Thyroid gland (tissue), 4 donors: ENCODE data around the gene ATXN1L. TPM values are rescaled to one million over a fixed set of nuclear protein-coding genes. Genes with fewer than 3 reads are reported as not detected.
"Not testable (repeated sequence)": the region's sequence is repeated elsewhere in the genome, so short reads cannot be mapped to it uniquely, and the experiment has no call there.

Source experiments
- DNase-seq, 2 donors: peaks; one replicate each; pipeline ENCODE4 v3.0.0-alpha.2; 2019
- H3K27ac ChIP-seq, 3 donors: fragments of 200-600 bp; sonication (generic); 1 replicate in 2 of 3; 2 replicates in 1 of 3; pipeline ENCODE4 v1.5.1; 2016 to 2019; ENCODE audit warnings: mild to moderate bottlenecking in 1 of 3, moderate library complexity in 1 of 3
- H3K27me3 ChIP-seq: fragments of 200-600 bp; sonication (generic); one replicate; pipeline ENCODE4 v1.5.1; 2019
- H3K36me3 ChIP-seq, 2 donors: fragments of 200-600 bp; sonication (generic); one replicate each; pipeline ENCODE4 v1.5.1; 2016 to 2019
- H3K4me1 ChIP-seq, 2 donors: fragments of 200-600 bp; sonication (generic); one replicate each; pipeline ENCODE4 v1.5.1; 2017 to 2019
- H3K4me3 ChIP-seq, 3 donors: fragments of 200-600 bp; sonication (generic); replicated peaks in 1 of 3; 1 replicate in 2 of 3; 2 replicates in 1 of 3; pipeline ENCODE4 v1.5.1; 2016; ENCODE audit warnings: mild to moderate bottlenecking in 1 of 3
- H3K9me3 ChIP-seq: fragments of 200-600 bp; sonication (generic); one replicate; pipeline ENCODE4 v1.5.1; 2017
- POLR2A ChIP-seq, 2 donors: fragments of 450-650 bp; IDR thresholded peaks; one replicate each; pipeline ENCODE4 v1.6.1; 2017; ENCODE audit warnings: antibody characterized with exemption in 2 of 2, mild to moderate bottlenecking in 2 of 2, moderate library complexity in 1 of 2
- WGBS, 2 donors: methylation state at CpG; one replicate each; pipeline ENCODE4 v1.1.5; 2017; 5-methylcytosine and 5-hydroxymethylcytosine counted together
- intact Hi-C: fragments of 100-400 bp; cut with DNase I; formaldehyde crosslinking; loops from one replicate; pipeline ENCODE4 v1.15.1; 2023
- total RNA-seq, 4 donors: library from RNA; depleted of rRNA; stranded (reverse); fragments of >200 nt; gene quantifications; one replicate each; pipeline ENCODE4 v1.2.3, GENCODE V29; 2016
- TF ChIP-seq, protein P1 (sequence below), 6 experiments: fragments of 200-600 bp in 3 of 6; fragments of 450-650 bp in 3 of 6; sonication (generic) in 3 of 6; IDR thresholded peaks; one replicate each; pipeline ENCODE4 v1.5.1; 2016 to 2019; ENCODE audit warnings: antibody characterized with exemption in 6 of 6, mild to moderate bottlenecking in 2 of 6, inconsistent platforms in 1 of 6, moderate library complexity in 1 of 6

The ATXN1L gene
- total RNA-seq, 4 donors from 2014 or later: 23.2 to 39.4 (median 27.1) TPM

DNA sequence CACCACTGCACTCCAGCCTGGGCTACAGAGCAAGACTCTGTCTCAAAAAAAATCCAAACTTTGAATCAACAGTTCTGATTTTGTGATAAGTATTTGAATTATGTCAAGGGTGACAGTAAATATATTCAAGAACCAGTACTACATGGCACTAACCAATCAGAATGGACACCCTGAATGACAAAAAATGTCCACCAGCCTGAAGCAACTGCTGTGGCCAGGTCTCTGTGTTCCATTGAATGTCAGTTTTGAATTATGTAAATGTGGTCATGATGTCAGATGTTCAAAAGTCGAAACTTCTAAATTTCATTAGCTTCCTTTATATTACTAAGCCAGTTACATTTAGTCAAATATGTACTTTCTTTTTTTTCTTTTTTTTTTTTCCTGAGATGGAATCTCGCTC lies 15.4 kb upstream of the ATXN1L start:
- no peak overlapping the region for H3K4me3 ChIP-seq
- 87 to 88% methylated on average over 2 of the region's 2 CpGs for WGBS, 2 donors
- intact Hi-C loops: no loop called here
- H3K27ac ChIP-seq: no peak overlapping the region
- TF ChIP-seq POLR2A (IDR thresholded peaks at IDR 0.05): no peak
- TF ChIP-seq, protein P1, sequence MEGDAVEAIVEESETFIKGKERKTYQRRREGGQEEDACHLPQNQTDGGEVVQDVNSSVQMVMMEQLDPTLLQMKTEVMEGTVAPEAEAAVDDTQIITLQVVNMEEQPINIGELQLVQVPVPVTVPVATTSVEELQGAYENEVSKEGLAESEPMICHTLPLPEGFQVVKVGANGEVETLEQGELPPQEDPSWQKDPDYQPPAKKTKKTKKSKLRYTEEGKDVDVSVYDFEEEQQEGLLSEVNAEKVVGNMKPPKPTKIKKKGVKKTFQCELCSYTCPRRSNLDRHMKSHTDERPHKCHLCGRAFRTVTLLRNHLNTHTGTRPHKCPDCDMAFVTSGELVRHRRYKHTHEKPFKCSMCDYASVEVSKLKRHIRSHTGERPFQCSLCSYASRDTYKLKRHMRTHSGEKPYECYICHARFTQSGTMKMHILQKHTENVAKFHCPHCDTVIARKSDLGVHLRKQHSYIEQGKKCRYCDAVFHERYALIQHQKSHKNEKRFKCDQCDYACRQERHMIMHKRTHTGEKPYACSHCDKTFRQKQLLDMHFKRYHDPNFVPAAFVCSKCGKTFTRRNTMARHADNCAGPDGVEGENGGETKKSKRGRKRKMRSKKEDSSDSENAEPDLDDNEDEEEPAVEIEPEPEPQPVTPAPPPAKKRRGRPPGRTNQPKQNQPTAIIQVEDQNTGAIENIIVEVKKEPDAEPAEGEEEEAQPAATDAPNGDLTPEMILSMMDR (IDR thresholded peaks at IDR 0.05): no peak
- no peaks in the 10 kb centered on the region for H3K27me3 ChIP-seq
- H3K4me1 ChIP-seq: no peaks in the 10 kb centered on the region
- no peaks in the 10 kb centered on the region for H3K9me3 ChIP-seq
- H3K36me3 ChIP-seq: no peaks in the 10 kb centered on the region
- no peak for DNase-seq

DNA sequence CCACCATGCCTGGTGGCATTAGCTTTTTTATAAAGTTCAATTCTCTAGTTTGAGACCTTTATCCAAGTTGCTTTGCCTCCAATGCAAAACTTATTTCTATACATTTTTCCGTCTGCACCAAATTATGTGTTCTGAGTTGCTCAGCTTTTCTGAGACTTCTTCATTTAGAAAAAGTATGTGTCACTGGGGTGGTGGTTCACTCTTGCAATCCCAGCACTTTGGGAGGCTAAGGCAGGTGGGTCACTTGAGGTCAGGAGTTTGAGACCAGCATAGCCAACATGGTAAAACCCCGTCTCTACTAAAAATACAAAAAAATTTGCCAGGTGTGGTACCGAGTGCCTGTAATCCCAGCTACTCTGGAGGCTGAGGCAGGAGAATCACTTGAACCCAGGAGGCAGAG lies 14.1 kb upstream of the ATXN1L start:
- H3K9me3 ChIP-seq, H3K36me3 ChIP-seq, DNase-seq, H3K27me3 ChIP-seq, H3K27ac ChIP-seq, H3K4me3 ChIP-seq, intact Hi-C loops, H3K4me1 ChIP-seq: not testable (repeated sequence)
- 89 to 93% methylated on average over 3 of the region's 3 CpGs for WGBS, 2 donors

DNA sequence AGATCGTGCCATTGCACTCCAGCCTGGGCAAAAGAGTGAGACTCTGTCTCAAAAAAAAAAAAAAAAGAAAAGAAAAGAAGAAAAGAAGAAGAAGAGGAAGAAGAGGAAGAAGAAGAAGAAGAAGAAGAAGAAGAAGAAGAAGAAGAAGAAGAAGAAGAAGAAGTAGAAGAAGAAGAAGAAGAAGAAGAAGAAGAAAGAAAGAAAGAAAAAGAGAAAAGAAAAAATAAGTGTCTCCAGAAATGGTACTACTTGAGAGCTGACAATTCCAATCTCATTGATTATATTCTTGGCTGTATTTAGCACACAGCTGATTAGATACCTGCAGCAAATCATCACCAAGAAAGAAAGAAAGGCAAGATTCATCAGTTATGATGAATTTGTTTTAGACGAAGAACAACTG lies 13.7 kb upstream of the ATXN1L start:
- H3K27me3 ChIP-seq, H3K27ac ChIP-seq, H3K9me3 ChIP-seq, H3K4me1 ChIP-seq, intact Hi-C loops, DNase-seq, H3K36me3 ChIP-seq, H3K4me3 ChIP-seq: not testable (repeated sequence)
- WGBS, 2 donors: 89 to 93% methylated on average over 2 of the region's 2 CpGs

DNA sequence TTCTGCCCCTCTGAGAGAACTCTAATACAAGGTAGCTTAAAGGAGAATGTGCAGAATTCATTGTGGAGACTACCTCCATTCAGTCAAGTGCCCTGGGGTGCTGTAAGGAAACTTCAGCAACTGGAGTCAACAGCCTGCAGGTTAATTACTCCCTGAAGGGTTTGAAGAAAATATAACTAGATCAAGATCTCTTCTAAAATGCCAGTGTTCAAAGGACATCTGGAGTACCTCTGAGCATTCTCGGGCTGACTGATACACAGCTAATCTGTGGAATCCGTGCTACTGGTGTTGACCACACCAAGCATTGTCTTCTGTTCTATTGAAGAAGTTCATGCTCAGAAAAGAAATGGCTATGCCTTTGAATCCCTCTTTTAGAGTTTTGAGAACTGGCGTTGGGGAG lies 11.5 kb upstream of the ATXN1L start:
- WGBS, 2 donors: 76 to 85% methylated on average over 3 of the region's 3 CpGs
- Histone ChIP-seq H3K4me3 (no peak overlapping the region), H3K27ac (no peak overlapping the region), H3K9me3 (no peaks in the 10 kb centered on the region), H3K4me1 (no peaks in the 10 kb centered on the region), H3K36me3 (no peaks in the 10 kb centered on the region), H3K27me3 (no peaks in the 10 kb centered on the region)
- TF ChIP-seq POLR2A (IDR thresholded peaks at IDR 0.05): no peak
- TF ChIP-seq, protein P1 (IDR thresholded peaks at IDR 0.05): no peak
- no peak for DNase-seq
- intact Hi-C loops: no loop called here

DNA sequence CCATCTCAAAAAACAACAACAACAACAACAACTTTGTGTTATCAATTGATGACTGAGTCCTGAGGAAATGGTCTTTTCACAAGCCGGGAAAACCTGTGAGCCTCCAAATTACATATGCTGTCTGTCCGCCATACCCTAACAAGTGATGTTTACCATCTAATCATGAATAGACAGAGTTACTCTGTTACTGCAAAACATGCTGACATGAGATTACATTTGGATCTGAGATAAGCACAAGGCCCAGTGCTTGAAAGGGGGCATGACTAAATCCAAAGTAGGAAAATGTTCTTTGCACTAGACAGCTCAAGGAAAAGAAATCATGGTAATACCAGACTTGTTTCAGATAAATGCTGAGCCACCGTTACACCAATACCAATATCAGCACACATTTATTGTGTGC lies 8.6 kb upstream of the ATXN1L start:
- H3K4me1 ChIP-seq: peaks cover 0 to 3% of the 10 kb centered on the region in 2 donors
- H3K4me3 ChIP-seq: no peak overlapping the region
- no peaks in the 10 kb centered on the region for H3K36me3 ChIP-seq
- DNase-seq: no peak
- intact Hi-C loops: no loop called here
- no peaks in the 10 kb centered on the region for H3K9me3 ChIP-seq
- WGBS, 2 donors: 94 to 95% methylated on average over 3 of the region's 3 CpGs
- TF ChIP-seq, protein P1 (IDR thresholded peaks at IDR 0.05): no peak
- no peak for TF ChIP-seq POLR2A (IDR thresholded peaks at IDR 0.05)
- no peaks in the 10 kb centered on the region for H3K27me3 ChIP-seq
- no peak overlapping the region for H3K27ac ChIP-seq

DNA sequence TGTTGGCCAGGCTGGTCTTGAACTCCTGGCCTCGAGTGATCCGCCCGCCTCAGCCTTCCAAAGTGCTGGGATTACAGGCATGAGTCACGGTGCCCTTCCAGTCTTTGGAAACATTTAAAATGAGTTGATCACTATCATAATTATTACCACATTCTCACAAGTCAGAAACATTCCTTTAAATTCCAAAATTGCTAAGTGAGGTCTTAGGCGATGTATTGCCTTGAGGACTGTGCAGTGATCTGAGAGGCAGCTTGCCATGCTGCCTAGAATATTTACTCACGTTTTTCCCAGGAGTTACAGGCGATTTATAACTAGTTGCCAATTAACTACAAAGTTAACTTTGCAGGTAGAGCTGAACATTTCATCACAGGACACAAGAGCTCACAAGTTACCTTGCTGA lies 5.7 kb upstream of the ATXN1L start:
- no peak for DNase-seq
- Histone ChIP-seq H3K4me3 (no peak overlapping the region), H3K27me3 (no peaks in the 10 kb centered on the region), H3K4me1 (peaks cover 0 to 3% of the 10 kb centered on the region in 2 donors), H3K36me3 (no peaks in the 10 kb centered on the region), H3K27ac (no peak overlapping the region), H3K9me3 (no peaks in the 10 kb centered on the region)
- intact Hi-C loops: no loop called here
- WGBS, 2 donors: 71 to 80% methylated on average over 7 of the region's 7 CpGs
- no peak for TF ChIP-seq POLR2A (IDR thresholded peaks at IDR 0.05)
- TF ChIP-seq, protein P1 (IDR thresholded peaks at IDR 0.05): no peak
